GM13976 (cell line): ENCODE measurements around the gene CCDC180.
A peak's percentile ranks its signal among the peaks of the same experiment; 100 is the strongest.

ENCODE experiments used
- DNase-seq: peaks from one replicate; pipeline ENCODE4 v3.0.0; 2012; ENCODE audit warnings: low spot score
- CTCF ChIP-seq: IDR thresholded peaks from 2 replicates; pipeline ENCODE4 v1.5.1; 2012; ENCODE audit warnings: borderline replicate concordance, mild to moderate bottlenecking; ENCODE audit not compliant: insufficient read depth; ENCODE audit errors: extremely low read depth, missing control alignments, control extremely low read depth
- in situ Hi-C: fragments of 300-500 bp; cut with MboI; formaldehyde crosslinking; loops from one replicate; pipeline ENCODE4 v1.12.0; 2022; ENCODE audit warnings: low sequenced_read_pairs, mixed read lengths, inconsistent platforms; ENCODE audit not compliant: unreplicated experiment

Gene CCDC180

GRCh38 chr9:97283768-97284167 is 23.7 kb upstream of the CCDC180 start:
- TF ChIP-seq CTCF, result no peak
- in situ Hi-C loops, result no loop called here
- DNase-seq, result no peak

- no peak for DNase-seq
- in situ Hi-C loops, result no loop called here
- no peak for TF ChIP-seq CTCF
Measured at GRCh38 chr9:97284798-97285197, 22.7 kb upstream of the CCDC180 start.

- in situ Hi-C loops, result no loop called here
- TF ChIP-seq CTCF, result no peak
- no peak for DNase-seq
Measured at GRCh38 chr9:97292200-97292599, 15.3 kb upstream of the CCDC180 start.

- in situ Hi-C loops, result no loop called here
- TF ChIP-seq CTCF, result no peak
- no peak for DNase-seq
Measured at GRCh38 chr9:97293207-97293721, 14.2 kb upstream of the CCDC180 start.

- no peak for TF ChIP-seq CTCF
- in situ Hi-C loops, result no loop called here
- DNase-seq, result no peak
Measured at GRCh38 chr9:97293818-97294217, 13.6 kb upstream of the CCDC180 start.

- in situ Hi-C loops, result no loop called here
- TF ChIP-seq CTCF, result no peak
- no peak for DNase-seq
Measured at GRCh38 chr9:97297889-97298288, 9.6 kb upstream of the CCDC180 start.

- no peak for TF ChIP-seq CTCF
- DNase-seq, result peak; percentile 59
- in situ Hi-C loops, result no loop called here
Measured at GRCh38 chr9:97299809-97300414, 7.5 kb upstream of the CCDC180 start.
